ENCODE data around the gene TMEM9. TPM values are rescaled to one million over a fixed set of nuclear protein-coding genes. Genes with fewer than 3 reads are reported as not detected.

The TMEM9 gene
- total RNA-seq, 1 donor from 2014 or later: 66.9 TPM

- Histone ChIP-seq H3K4me3 (ENCODE audit: low read depth, low read length) (no peak overlapping the region), H3K36me3 (ENCODE audit: control insufficient read depth, insufficient read depth, low read length) (peaks cover 10% of the 10 kb centered on the region), H3K27me3 (ENCODE audit: control insufficient read depth, insufficient read depth, low read length) (no peaks in the 10 kb centered on the region)
- FAIRE-seq (no peak), DNase-seq (ENCODE audit: low read depth) (no peak)
- TF ChIP-seq CTCF (IDR thresholded peaks at IDR 0.05; ENCODE audit: insufficient read depth, low read length, severe bottlenecking): no peak
Observed at GRCh38 chr1:201137024-201137392, 17.3 kb downstream of the TMEM9 start.

- FAIRE-seq (no peak), DNase-seq (ENCODE audit: low read depth) (no peak)
- no peak overlapping the region for H3K4me3 ChIP-seq (ENCODE audit: low read depth, low read length)
- no peak for TF ChIP-seq CTCF (IDR thresholded peaks at IDR 0.05; ENCODE audit: insufficient read depth, low read length, severe bottlenecking)
- peaks cover 7% of the 10 kb centered on the region for H3K36me3 ChIP-seq (ENCODE audit: control insufficient read depth, insufficient read depth, low read length)
- no peaks in the 10 kb centered on the region for H3K27me3 ChIP-seq (ENCODE audit: control insufficient read depth, insufficient read depth, low read length)
Observed at GRCh38 chr1:201136355-201137023, 17.8 kb downstream of the TMEM9 start.

GRCh38 chr1:201134405-201134804 lies 19.9 kb downstream of the TMEM9 start:
- Histone ChIP-seq H3K4me3 (ENCODE audit: low read depth, low read length) (no peak overlapping the region), H3K36me3 (ENCODE audit: control insufficient read depth, insufficient read depth, low read length) (peaks cover 5% of the 10 kb centered on the region), H3K27me3 (ENCODE audit: control insufficient read depth, insufficient read depth, low read length) (no peaks in the 10 kb centered on the region)
- DNase-seq (ENCODE audit: low read depth): no peak
- no peak for FAIRE-seq
- TF ChIP-seq CTCF (IDR thresholded peaks at IDR 0.05; ENCODE audit: insufficient read depth, low read length, severe bottlenecking): no peak

- DNase-seq (ENCODE audit: low read depth) (no peak), FAIRE-seq (no peak)
- Histone ChIP-seq H3K36me3 (ENCODE audit: control insufficient read depth, insufficient read depth, low read length) (peaks cover 3% of the 10 kb centered on the region), H3K4me3 (ENCODE audit: low read depth, low read length) (no peak overlapping the region), H3K27me3 (ENCODE audit: control insufficient read depth, insufficient read depth, low read length) (peaks cover 3% of the 10 kb centered on the region)
- no peak for TF ChIP-seq CTCF (IDR thresholded peaks at IDR 0.05; ENCODE audit: insufficient read depth, low read length, severe bottlenecking)
Observed at GRCh38 chr1:201131398-201131797, 22.9 kb downstream of the TMEM9 start.

- no peak for TF ChIP-seq CTCF (IDR thresholded peaks at IDR 0.05; ENCODE audit: insufficient read depth, low read length, severe bottlenecking)
- DNase-seq (ENCODE audit: low read depth): no peak
- FAIRE-seq: no peak
- H3K27me3 ChIP-seq (ENCODE audit: control insufficient read depth, insufficient read depth, low read length): peaks cover 6% of the 10 kb centered on the region
- no peak overlapping the region for H3K4me3 ChIP-seq (ENCODE audit: low read depth, low read length)
- no peaks in the 10 kb centered on the region for H3K36me3 ChIP-seq (ENCODE audit: control insufficient read depth, insufficient read depth, low read length)
Observed at GRCh38 chr1:201128962-201129361, 25.3 kb downstream of the TMEM9 start.

GRCh38 chr1:201128476-201128875 lies 25.8 kb downstream of the TMEM9 start:
- Histone ChIP-seq H3K36me3 (ENCODE audit: control insufficient read depth, insufficient read depth, low read length) (no peaks in the 10 kb centered on the region), H3K4me3 (ENCODE audit: low read depth, low read length) (no peak overlapping the region), H3K27me3 (ENCODE audit: control insufficient read depth, insufficient read depth, low read length) (peaks cover 6% of the 10 kb centered on the region)
- TF ChIP-seq CTCF (IDR thresholded peaks at IDR 0.05; ENCODE audit: insufficient read depth, low read length, severe bottlenecking): no peak
- no peak for FAIRE-seq
- DNase-seq (ENCODE audit: low read depth): no peak

Data from bronchial epithelial cell (primary cell).